Measurements from ENCODE around the gene CFAP210.

Gene CFAP210

DNA sequence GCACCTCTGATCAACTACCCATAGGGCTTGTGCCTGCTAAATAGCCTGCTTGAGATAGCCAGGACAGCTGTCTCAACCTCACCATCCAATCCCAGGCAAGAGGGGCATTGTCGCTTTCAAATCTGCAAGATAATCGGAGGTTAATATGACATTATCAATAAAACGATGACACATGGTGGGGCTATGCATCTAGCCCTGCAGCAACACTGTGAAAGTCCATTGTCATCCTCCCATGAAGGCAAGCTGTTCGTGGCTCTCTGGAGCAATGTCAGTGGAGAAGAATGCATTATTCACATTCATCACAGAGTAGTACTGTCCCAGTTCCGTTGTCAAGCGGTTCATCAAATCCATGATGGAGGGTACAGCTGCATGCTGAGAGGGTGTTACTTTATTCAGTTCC lies 20.5 kb upstream of the CFAP210 start:
- H3K9me3 ChIP-seq (ENCODE audit: control insufficient read depth, low read length): no peaks in the 10 kb centered on the region
- H2AFZ ChIP-seq: no peak overlapping the region
- H3K79me2 ChIP-seq: no peaks in the 10 kb centered on the region
- no peak overlapping the region for H3K4me3 ChIP-seq (ENCODE audit: low read depth, low read length)
- no peaks in the 10 kb centered on the region for H3K36me3 ChIP-seq (ENCODE audit: control insufficient read depth, insufficient read depth, low read length)
- TF ChIP-seq, protein P1, sequence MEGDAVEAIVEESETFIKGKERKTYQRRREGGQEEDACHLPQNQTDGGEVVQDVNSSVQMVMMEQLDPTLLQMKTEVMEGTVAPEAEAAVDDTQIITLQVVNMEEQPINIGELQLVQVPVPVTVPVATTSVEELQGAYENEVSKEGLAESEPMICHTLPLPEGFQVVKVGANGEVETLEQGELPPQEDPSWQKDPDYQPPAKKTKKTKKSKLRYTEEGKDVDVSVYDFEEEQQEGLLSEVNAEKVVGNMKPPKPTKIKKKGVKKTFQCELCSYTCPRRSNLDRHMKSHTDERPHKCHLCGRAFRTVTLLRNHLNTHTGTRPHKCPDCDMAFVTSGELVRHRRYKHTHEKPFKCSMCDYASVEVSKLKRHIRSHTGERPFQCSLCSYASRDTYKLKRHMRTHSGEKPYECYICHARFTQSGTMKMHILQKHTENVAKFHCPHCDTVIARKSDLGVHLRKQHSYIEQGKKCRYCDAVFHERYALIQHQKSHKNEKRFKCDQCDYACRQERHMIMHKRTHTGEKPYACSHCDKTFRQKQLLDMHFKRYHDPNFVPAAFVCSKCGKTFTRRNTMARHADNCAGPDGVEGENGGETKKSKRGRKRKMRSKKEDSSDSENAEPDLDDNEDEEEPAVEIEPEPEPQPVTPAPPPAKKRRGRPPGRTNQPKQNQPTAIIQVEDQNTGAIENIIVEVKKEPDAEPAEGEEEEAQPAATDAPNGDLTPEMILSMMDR (IDR thresholded peaks at IDR 0.05): no peak
- H3K27me3 ChIP-seq (ENCODE audit: control insufficient read depth, insufficient read depth, low read length): no peaks in the 10 kb centered on the region
- H3K4me1 ChIP-seq: peaks cover 12% of the 10 kb centered on the region
- no peak overlapping the region for H3K27ac ChIP-seq
- peak overlapping the region; percentile 29 for H3K4me2 ChIP-seq (ENCODE audit: low read length)
- no peak overlapping the region for H3K9ac ChIP-seq

DNA sequence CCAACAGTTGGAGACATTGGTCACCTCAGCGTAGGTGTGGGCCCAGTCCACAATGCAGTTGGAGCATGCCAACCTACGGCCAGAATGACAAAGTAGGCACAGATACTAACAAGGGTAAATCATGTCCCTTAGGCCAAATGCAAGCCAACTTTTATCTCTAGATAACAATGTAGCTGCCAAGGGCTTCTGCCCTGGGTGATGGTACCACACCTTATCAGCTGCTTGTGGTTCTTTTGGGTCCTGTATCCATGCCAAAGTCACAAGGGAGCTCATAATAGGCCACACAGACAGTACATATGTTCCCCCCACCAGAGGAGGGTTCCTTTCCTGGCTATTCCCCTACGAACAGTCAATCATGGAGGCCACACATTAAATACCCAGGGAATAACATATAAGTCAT lies 19.1 kb upstream of the CFAP210 start:
- peaks cover 12% of the 10 kb centered on the region for H3K4me1 ChIP-seq
- no peaks in the 10 kb centered on the region for H3K79me2 ChIP-seq
- TF ChIP-seq, protein P1 (IDR thresholded peaks at IDR 0.05): no peak

GRCh38 chr2:169712791-169713227 lies 18.6 kb upstream of the CFAP210 start:
- no peaks in the 10 kb centered on the region for H3K27me3 ChIP-seq (ENCODE audit: control insufficient read depth, insufficient read depth, low read length)
- H3K36me3 ChIP-seq (ENCODE audit: control insufficient read depth, insufficient read depth, low read length): no peaks in the 10 kb centered on the region
- TF ChIP-seq, protein P1 (IDR thresholded peaks at IDR 0.05): no peak
- no peak overlapping the region for H3K4me2 ChIP-seq (ENCODE audit: low read length)
- no peaks in the 10 kb centered on the region for H3K79me2 ChIP-seq
- H3K4me1 ChIP-seq: peaks cover 12% of the 10 kb centered on the region
- no peak overlapping the region for H2AFZ ChIP-seq
- H3K27ac ChIP-seq: no peak overlapping the region
- no peak overlapping the region for H3K9ac ChIP-seq
- H3K9me3 ChIP-seq (ENCODE audit: control insufficient read depth, low read length): no peaks in the 10 kb centered on the region
- no peak overlapping the region for H3K4me3 ChIP-seq (ENCODE audit: low read depth, low read length)

More for the DNA sequence above, 19.1 kb upstream of the CFAP210 start:
- Histone ChIP-seq H3K27ac (no peak overlapping the region), H3K36me3 (ENCODE audit: control insufficient read depth, insufficient read depth, low read length) (no peaks in the 10 kb centered on the region), H3K4me3 (ENCODE audit: low read depth, low read length) (no peak overlapping the region), H3K9me3 (ENCODE audit: control insufficient read depth, low read length) (no peaks in the 10 kb centered on the region), H2AFZ (no peak overlapping the region), H3K4me2 (ENCODE audit: low read length) (no peak overlapping the region), H3K9ac (no peak overlapping the region), H3K27me3 (ENCODE audit: control insufficient read depth, insufficient read depth, low read length) (no peaks in the 10 kb centered on the region)

DNA sequence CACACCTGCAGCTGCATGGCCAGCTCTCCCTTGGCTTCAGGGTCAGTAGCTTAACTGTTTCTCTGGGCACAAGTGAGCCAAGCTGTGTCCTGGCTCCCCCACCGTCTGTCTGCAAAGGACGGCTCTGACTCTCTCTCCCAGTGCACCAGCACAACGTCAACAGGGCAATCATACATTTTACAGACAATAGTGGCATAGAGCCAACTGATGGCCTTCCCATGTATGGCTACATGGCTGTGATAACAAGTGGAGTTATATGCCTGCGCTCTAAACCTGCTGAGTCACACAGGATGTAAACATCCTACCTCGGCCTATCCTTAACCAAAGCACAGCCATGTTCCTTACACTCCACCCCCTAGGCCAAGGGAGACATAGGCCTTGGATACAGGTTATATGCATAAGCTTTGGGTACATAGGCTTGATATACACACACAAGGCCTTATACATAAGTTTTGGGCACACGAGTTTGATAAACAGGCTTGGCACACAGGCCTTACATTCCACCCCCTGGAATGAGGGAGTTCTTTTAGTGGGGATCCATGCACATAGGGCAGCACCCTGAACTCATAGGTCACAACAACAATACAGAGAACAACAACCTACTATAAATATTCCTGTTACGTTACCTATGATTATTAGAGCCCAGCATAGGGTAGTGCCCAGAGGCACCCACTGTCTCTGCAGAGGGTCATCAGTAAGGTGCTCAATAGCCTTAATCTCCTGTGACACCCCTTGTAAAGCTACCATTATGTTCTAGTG lies 17.7 kb upstream of the CFAP210 start:
- Histone ChIP-seq H3K9me3 (ENCODE audit: control insufficient read depth, low read length) (no peaks in the 10 kb centered on the region), H3K4me3 (ENCODE audit: low read depth, low read length) (no peak overlapping the region), H3K27ac (no peak overlapping the region), H3K36me3 (ENCODE audit: control insufficient read depth, insufficient read depth, low read length) (no peaks in the 10 kb centered on the region), H3K9ac (no peak overlapping the region), H3K79me2 (no peaks in the 10 kb centered on the region), H3K4me1 (peaks cover 9% of the 10 kb centered on the region), H2AFZ (no peak overlapping the region), H3K4me2 (ENCODE audit: low read length) (no peak overlapping the region), H3K27me3 (ENCODE audit: control insufficient read depth, insufficient read depth, low read length) (no peaks in the 10 kb centered on the region)
- TF ChIP-seq, protein P1 (IDR thresholded peaks at IDR 0.05): no peak

DNA sequence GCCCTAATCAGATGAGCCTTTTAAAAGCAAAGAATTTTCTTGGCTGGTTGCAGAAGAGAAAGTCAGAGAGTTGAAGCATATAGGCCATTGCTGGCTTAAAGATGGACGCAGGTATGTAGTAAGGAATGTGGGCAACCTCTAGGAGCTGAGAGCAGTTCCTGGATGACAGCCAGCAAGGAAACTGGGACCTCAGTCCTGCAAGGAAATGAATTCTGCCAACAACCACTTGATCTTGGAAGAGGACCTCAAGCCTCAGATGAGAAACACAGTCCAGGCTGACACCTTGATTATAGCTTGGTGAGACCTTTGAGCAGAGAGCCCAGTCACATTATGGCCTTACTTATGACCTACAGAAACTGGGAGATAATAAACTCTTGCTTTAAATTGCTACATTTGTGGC lies 15.8 kb upstream of the CFAP210 start:
- Histone ChIP-seq H3K9ac (no peak overlapping the region), H2AFZ (no peak overlapping the region), H3K9me3 (ENCODE audit: control insufficient read depth, low read length) (no peaks in the 10 kb centered on the region), H3K36me3 (ENCODE audit: control insufficient read depth, insufficient read depth, low read length) (no peaks in the 10 kb centered on the region), H3K4me1 (no peaks in the 10 kb centered on the region), H3K4me2 (ENCODE audit: low read length) (no peak overlapping the region), H3K79me2 (no peaks in the 10 kb centered on the region), H3K27ac (no peak overlapping the region), H3K4me3 (ENCODE audit: low read depth, low read length) (no peak overlapping the region), H3K27me3 (ENCODE audit: control insufficient read depth, insufficient read depth, low read length) (no peaks in the 10 kb centered on the region)
- TF ChIP-seq, protein P1 (IDR thresholded peaks at IDR 0.05): no peak
